Measurements from ENCODE around the gene CPSF6. TPM values are rescaled to one million over a fixed set of nuclear protein-coding genes. Genes with fewer than 3 reads are reported as not detected.

Gene CPSF6
- total and polyA plus RNA-seq, 3 experiments from 2014 or later, result 52.5 to 114 (median 113) TPM

DNA sequence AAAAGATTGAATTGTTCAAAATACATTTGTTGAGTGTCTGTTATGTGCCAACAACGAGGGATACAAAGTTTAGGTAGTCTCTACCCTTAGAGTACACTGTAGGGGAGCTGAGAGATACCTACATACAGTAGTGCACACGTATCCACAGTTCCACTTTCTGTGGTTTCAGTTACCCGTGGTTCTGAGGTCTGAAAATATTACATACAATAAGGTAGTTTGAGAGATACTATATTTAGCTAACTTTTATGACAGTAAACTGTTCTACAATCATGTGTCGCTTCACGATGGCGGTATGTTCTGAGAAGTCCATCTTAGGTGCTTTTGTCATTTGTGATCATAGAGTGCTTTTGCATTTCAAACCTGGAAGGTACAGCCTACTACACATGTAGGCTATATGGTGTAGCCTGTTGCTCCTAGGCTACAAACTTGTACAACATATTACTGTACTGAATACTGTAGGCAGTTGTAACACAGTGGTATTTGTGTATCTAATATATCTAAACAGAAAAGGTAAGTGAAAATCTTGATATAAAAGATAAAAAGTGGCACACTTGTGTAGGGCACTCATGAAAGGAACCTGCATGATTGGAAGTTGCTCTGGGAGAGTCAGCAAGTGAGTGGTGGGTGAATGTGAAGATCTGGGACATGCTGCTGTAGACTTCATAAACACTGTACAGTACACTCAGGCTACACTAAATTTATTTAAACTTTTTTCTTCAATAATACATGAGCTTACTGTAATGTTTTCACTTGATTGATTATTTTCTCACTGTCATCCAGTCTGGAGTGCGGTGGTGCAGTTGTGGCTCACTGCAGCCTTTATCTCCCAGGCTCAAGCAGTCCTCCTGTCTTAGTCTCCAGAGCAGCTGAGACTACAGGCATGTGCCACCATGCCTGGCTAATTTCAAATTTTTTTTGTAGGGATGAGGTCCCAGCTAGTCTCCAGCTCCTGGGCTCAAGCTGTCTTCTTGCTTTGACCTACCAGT, 4.0 kb downstream of the CPSF6 start:
- Mint-ChIP-seq H3K4me1 (peaks cover 72 to 88% (median 84%) of the 10 kb centered on the region in 3 donors), H3K27ac (peak overlapping the region in 7 of 8 donors; percentile 8 to 92 (median 35)), H3K4me3 (peak overlapping the region; percentile 2 to 75 (median 37)), H3K36me3 (peaks cover 0 to 28% (median 0%) of the 10 kb centered on the region in 3 donors), H3K27me3 (no peaks in the 10 kb centered on the region), H3K9me3 (no peaks in the 10 kb centered on the region)
- no peaks in the 10 kb centered on the region for H3K36me3 ChIP-seq (ENCODE audit: insufficient read depth, low read length)
- H3K27me3 ChIP-seq (ENCODE audit: insufficient read depth, low read length, poor library complexity, severe bottlenecking), result no peaks in the 10 kb centered on the region
- no peak for DNase-seq
- H3K9me3 ChIP-seq (ENCODE audit: low read length), result no peaks in the 10 kb centered on the region
- H3K4me3 ChIP-seq (ENCODE audit: low read length), result peak overlapping the region; percentile 9
- peaks cover 70% of the 10 kb centered on the region for H3K4me1 ChIP-seq (ENCODE audit: insufficient read depth, low read length)
- POLR2A ChIA-PET, result no interaction called here
- CTCF ChIA-PET, result interaction anchor here (1.1 to 3.7 kb wide), 3 partner anchors 10 to 89 kb away, joined by 3 to 17 read pairs (median 3); no protein-coding TSS in a partner anchor
- no peak overlapping the region for H3K27ac ChIP-seq (ENCODE audit: low read depth, low read length)

DNA sequence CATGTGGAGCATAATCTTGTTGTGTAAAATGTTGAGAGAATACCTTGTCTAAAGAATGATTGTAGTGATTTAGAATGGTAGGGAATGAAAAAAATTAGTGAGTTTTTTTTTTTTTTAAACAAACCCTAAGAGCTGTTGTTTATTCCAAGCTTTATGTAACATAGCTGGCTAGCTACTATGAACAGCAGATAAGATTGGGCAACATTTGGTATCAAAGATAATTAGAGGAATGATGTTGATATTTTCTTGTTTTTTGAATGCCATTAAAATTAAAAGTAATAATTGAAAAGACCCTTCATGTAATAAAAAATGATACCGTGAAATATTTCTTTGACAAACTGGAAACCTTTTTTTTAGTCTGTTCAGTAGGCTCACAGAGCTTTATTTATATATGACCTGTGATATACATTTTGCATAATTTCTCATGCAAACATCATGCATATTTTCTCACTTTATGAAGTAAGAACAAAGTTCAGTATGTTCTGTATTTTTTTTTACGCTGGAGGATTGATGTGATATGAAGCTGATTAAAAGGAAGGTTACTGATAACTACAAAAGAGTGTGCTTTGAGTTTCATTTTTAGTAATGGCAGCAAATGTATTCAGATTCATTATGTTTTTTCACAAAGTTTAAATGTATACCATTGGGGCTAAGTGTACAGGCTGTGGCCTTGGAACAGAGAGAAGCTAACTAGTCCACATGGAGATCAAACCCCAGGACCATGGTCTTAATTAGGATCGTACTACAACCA, 8.1 kb downstream of the CPSF6 start:
- ChIA-PET CTCF (interaction anchor here (1.1 to 3.3 kb wide), 2 partner anchors 91 to 93 kb away, joined by 3 to 28 read pairs; no protein-coding TSS in a partner anchor), POLR2A (interaction anchor here (0.6 to 1.2 kb wide), 2 partner anchors 100 to 492 kb away, joined by 3 read pairs; no protein-coding TSS in a partner anchor)
- Histone ChIP-seq H3K27ac (ENCODE audit: low read depth, low read length) (no peak overlapping the region), H3K4me3 (ENCODE audit: low read length) (no peak overlapping the region), H3K36me3 (ENCODE audit: insufficient read depth, low read length) (no peaks in the 10 kb centered on the region), H3K27me3 (ENCODE audit: insufficient read depth, low read length, poor library complexity, severe bottlenecking) (no peaks in the 10 kb centered on the region), H3K9me3 (ENCODE audit: low read length) (no peaks in the 10 kb centered on the region), H3K4me1 (ENCODE audit: insufficient read depth, low read length) (peaks cover 56% of the 10 kb centered on the region)
- Mint-ChIP-seq H3K4me3 (peak overlapping the region in 6 of 7 donors; percentile 41 to 71 (median 58)), H3K36me3 (peaks cover 0 to 24% (median 3%) of the 10 kb centered on the region in 3 donors), H3K9me3 (no peaks in the 10 kb centered on the region), H3K27ac (peak overlapping the region in 7 of 8 donors; percentile 4 to 85 (median 24)), H3K27me3 (no peaks in the 10 kb centered on the region), H3K4me1 (peaks cover 77 to 93% (median 92%) of the 10 kb centered on the region in 3 donors)
- DNase-seq, result no peak

DNA sequence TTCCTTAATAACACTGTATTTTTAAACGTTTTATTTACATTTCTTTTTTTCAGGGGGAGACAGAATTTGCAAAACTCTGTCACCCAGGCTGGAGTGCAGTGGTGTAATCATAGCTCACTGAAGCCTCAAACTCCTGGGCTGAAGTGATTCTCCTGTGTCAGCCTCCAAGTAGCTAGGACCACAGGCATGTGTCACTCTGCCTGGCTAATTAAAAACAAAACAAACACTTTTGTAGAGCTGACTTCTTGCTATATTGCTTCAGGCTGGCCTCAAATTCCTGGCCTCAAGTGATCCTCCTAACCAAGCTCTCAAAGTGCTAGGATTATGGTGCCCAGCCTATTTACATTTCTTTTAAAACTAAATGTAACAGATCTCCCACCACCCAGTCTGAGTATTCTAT, 12.7 kb downstream of the CPSF6 start:
- CTCF ChIA-PET, result interaction anchor here (1.0 to 3.4 kb wide), 5 partner anchors 8 to 98 kb away, joined by 3 to 17 read pairs (median 7); no protein-coding TSS in a partner anchor
- no peak overlapping the region for H3K27ac ChIP-seq (ENCODE audit: low read depth, low read length)
- POLR2A ChIA-PET, result no interaction called here

DNA sequence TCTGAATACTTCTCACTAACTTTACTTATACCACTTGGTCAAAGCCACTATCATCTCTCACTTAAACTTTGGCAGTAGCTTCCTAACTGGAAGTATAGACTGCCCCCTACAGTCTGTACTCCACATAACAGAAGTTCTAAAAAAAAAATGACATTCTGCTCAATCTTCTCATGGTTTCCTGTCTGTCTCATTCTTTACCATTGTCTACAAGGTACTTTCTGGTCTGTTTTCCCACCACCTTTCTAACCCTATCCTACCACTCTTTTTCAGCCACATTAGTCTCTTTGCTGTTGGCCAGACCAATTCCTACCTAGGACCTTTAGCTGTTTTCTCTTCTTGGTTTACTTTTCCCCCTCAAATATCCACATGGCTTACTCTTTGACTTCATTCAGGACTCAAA, 14.7 kb downstream of the CPSF6 start:
- CTCF ChIA-PET, result interaction anchor here (0.7 to 3.4 kb wide), 9 partner anchors 10 to 424 kb away, joined by 3 to 46 read pairs (median 4); no protein-coding TSS in a partner anchor
- Mint-ChIP-seq H3K36me3 (peaks cover 5 to 51% (median 15%) of the 10 kb centered on the region in 3 donors), H3K27ac (peak overlapping the region; percentile 35 to 94 (median 76)), H3K27me3 (no peaks in the 10 kb centered on the region), H3K4me3 (no peak overlapping the region), H3K4me1 (peaks cover 39 to 53% (median 52%) of the 10 kb centered on the region in 3 donors), H3K9me3 (no peaks in the 10 kb centered on the region)
- H3K4me1 ChIP-seq (ENCODE audit: insufficient read depth, low read length), result peaks cover 14% of the 10 kb centered on the region
- peaks cover 30% of the 10 kb centered on the region for H3K36me3 ChIP-seq (ENCODE audit: insufficient read depth, low read length)
- peak in 2 of 5 donors; percentile 61 to 66 for DNase-seq
- H3K4me3 ChIP-seq (ENCODE audit: low read length), result no peak overlapping the region
- no peak overlapping the region for H3K27ac ChIP-seq (ENCODE audit: low read depth, low read length)
- H3K9me3 ChIP-seq (ENCODE audit: low read length), result no peaks in the 10 kb centered on the region
- no peaks in the 10 kb centered on the region for H3K27me3 ChIP-seq (ENCODE audit: insufficient read depth, low read length, poor library complexity, severe bottlenecking)
- POLR2A ChIA-PET, result interaction anchor here (1.0 kb wide), 1 partner anchor 8 kb away, joined by 3 read pairs; no protein-coding TSS in a partner anchor

More for the DNA sequence above, 12.7 kb downstream of the CPSF6 start:
- H3K4me1 Mint-ChIP-seq, result peaks cover 54 to 70% (median 69%) of the 10 kb centered on the region in 3 donors
- H3K4me3 ChIP-seq (ENCODE audit: low read length), result no peak overlapping the region
- H3K4me3 Mint-ChIP-seq, result no peak overlapping the region
- H3K36me3 Mint-ChIP-seq, result peaks cover 0 to 37% (median 7%) of the 10 kb centered on the region in 3 donors
- no peaks in the 10 kb centered on the region for H3K9me3 Mint-ChIP-seq
- H3K9me3 ChIP-seq (ENCODE audit: low read length), result no peaks in the 10 kb centered on the region
- H3K27me3 Mint-ChIP-seq, result no peaks in the 10 kb centered on the region
- peaks cover 26% of the 10 kb centered on the region for H3K4me1 ChIP-seq (ENCODE audit: insufficient read depth, low read length)
- peak overlapping the region in 7 of 8 donors; percentile 5 to 80 (median 18) for H3K27ac Mint-ChIP-seq
- no peaks in the 10 kb centered on the region for H3K27me3 ChIP-seq (ENCODE audit: insufficient read depth, low read length, poor library complexity, severe bottlenecking)
- H3K36me3 ChIP-seq (ENCODE audit: insufficient read depth, low read length), result peaks cover 13% of the 10 kb centered on the region
- DNase-seq, result no peak

DNA sequence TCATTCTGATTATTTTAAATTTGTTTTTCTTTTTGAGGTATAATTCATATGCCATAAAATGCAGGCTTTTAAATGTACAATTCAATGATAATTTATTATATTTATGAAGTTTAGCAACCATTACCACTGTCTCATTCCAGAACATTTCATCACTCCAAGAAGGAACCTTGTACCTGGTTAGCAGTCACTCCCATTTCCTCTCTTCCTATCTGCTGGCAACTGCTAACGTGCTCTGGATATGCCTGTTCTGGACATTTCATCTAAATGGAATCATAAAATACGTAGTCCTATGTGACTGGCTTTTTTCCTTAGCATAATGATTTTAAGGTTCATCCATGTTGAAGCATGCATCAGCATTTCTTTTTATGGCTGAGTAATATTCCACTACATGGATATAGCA, 15.5 kb downstream of the CPSF6 start:
- Histone ChIP-seq H3K27ac (ENCODE audit: low read depth, low read length) (no peak overlapping the region), H3K36me3 (ENCODE audit: insufficient read depth, low read length) (peaks cover 38% of the 10 kb centered on the region), H3K27me3 (ENCODE audit: insufficient read depth, low read length, poor library complexity, severe bottlenecking) (no peaks in the 10 kb centered on the region), H3K4me3 (ENCODE audit: low read length) (no peak overlapping the region), H3K4me1 (ENCODE audit: insufficient read depth, low read length) (peaks cover 14% of the 10 kb centered on the region), H3K9me3 (ENCODE audit: low read length) (no peaks in the 10 kb centered on the region)
- DNase-seq, result no peak
- Mint-ChIP-seq H3K27ac (peak overlapping the region in 2 of 8 donors; percentile 16 to 55), H3K27me3 (no peaks in the 10 kb centered on the region), H3K9me3 (no peaks in the 10 kb centered on the region), H3K4me3 (no peak overlapping the region), H3K4me1 (peaks cover 31 to 45% (median 44%) of the 10 kb centered on the region in 3 donors), H3K36me3 (peaks cover 7 to 56% (median 15%) of the 10 kb centered on the region in 3 donors)
- ChIA-PET CTCF (interaction anchor here (0.7 to 3.4 kb wide), 5 partner anchors 9 to 425 kb away, joined by 3 to 46 read pairs (median 4); no protein-coding TSS in a partner anchor), POLR2A (no interaction called here)

DNA sequence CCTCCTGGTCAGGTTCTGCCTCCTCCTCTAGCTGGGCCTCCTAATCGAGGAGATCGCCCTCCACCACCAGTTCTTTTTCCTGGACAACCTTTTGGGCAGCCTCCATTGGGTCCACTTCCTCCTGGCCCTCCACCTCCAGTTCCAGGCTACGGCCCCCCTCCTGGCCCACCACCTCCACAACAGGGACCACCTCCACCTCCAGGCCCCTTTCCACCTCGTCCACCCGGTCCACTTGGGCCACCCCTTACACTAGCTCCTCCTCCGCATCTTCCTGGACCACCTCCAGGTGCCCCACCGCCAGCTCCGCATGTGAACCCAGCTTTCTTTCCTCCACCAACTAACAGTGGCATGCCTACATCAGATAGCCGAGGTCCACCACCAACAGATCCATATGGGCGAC, 19.3 kb downstream of the CPSF6 start:
- Histone ChIP-seq H3K27me3 (ENCODE audit: insufficient read depth, low read length, poor library complexity, severe bottlenecking) (no peaks in the 10 kb centered on the region), H3K36me3 (ENCODE audit: insufficient read depth, low read length) (peaks cover 64% of the 10 kb centered on the region), H3K27ac (ENCODE audit: low read depth, low read length) (no peak overlapping the region), H3K4me3 (ENCODE audit: low read length) (no peak overlapping the region), H3K4me1 (ENCODE audit: insufficient read depth, low read length) (peaks cover 4% of the 10 kb centered on the region), H3K9me3 (ENCODE audit: low read length) (no peaks in the 10 kb centered on the region)
- peak overlapping the region in 1 of 8 donors; percentile 91 for H3K27ac Mint-ChIP-seq
- H3K9me3 Mint-ChIP-seq, result no peaks in the 10 kb centered on the region
- CTCF ChIA-PET, result interaction anchor here (0.9 to 1.4 kb wide), 3 partner anchors 101 to 104 kb away, joined by 3 to 6 read pairs (median 4); no protein-coding TSS in a partner anchor
- POLR2A ChIA-PET, result no interaction called here
- no peaks in the 10 kb centered on the region for H3K27me3 Mint-ChIP-seq
- DNase-seq, result no peak
- H3K4me1 Mint-ChIP-seq, result peaks cover 7 to 12% (median 11%) of the 10 kb centered on the region in 3 donors
- peaks cover 25 to 75% (median 29%) of the 10 kb centered on the region in 3 donors for H3K36me3 Mint-ChIP-seq
- H3K4me3 Mint-ChIP-seq, result no peak overlapping the region

DNA sequence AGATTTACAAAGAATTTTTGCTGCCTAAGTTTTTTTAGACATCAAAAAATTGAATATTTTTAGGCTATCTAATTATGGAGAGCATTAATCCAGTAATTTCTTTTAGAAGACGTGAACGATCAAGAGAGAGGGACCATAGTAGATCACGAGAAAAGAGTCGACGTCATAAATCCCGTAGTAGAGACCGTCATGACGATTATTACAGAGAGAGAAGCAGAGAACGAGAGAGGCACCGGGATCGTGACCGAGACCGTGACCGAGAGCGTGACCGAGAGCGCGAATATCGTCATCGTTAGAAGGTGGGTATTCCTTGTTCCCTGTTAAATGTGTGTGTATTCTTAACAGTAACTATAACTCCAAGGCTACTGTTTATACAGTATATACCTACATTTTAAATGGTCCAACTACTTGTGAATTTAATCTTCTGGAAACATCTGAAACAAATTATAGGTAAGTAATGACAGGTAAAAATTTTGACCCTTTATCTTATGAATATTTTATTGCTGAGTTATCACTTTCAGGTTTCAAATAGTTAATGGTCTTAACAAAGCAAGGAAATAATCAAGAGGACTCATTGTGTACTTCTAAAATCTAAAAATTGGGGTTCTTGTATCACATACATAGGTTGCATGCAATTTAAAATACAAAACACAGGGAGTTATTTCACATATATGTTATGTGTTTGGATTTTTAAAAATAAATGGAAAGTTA, 23.1 kb downstream of the CPSF6 start:
- peaks cover 64% of the 10 kb centered on the region for H3K36me3 ChIP-seq (ENCODE audit: insufficient read depth, low read length)
- Mint-ChIP-seq H3K4me1 (peaks cover 4 to 8% (median 5%) of the 10 kb centered on the region in 3 donors), H3K4me3 (no peak overlapping the region), H3K27me3 (no peaks in the 10 kb centered on the region), H3K36me3 (peaks cover 25 to 78% (median 29%) of the 10 kb centered on the region in 3 donors), H3K9me3 (no peaks in the 10 kb centered on the region), H3K27ac (peak overlapping the region in 1 of 8 donors; percentile 55)
- H3K27ac ChIP-seq (ENCODE audit: low read depth, low read length), result no peak overlapping the region
- ChIA-PET CTCF (no interaction called here), POLR2A (no interaction called here)
- H3K27me3 ChIP-seq (ENCODE audit: insufficient read depth, low read length, poor library complexity, severe bottlenecking), result no peaks in the 10 kb centered on the region
- no peaks in the 10 kb centered on the region for H3K4me1 ChIP-seq (ENCODE audit: insufficient read depth, low read length)
- no peak overlapping the region for H3K4me3 ChIP-seq (ENCODE audit: low read length)
- no peaks in the 10 kb centered on the region for H3K9me3 ChIP-seq (ENCODE audit: low read length)
- no peak for DNase-seq

All from CD8-positive, alpha-beta memory T cell (primary cell).